Cardiac muscle cell (in vitro differentiated cells and primary cell): ENCODE measurements around the gene TP73. TPM values are rescaled to one million over a fixed set of nuclear protein-coding genes. Genes with fewer than 3 reads are reported as not detected.
A peak's percentile ranks its signal among the peaks of the same experiment; 100 is the strongest.

Source experiments
- DNase-seq, 2 donors: peaks; one replicate each; pipeline versions ENCODE4 v3.0.0 to v3.0.0-alpha.2; 2010 to 2017; ENCODE audit warnings: low read depth in 1 of 2, low spot score in 1 of 2
- H3K27ac ChIP-seq: fragments of 200-600 bp; sonication (generic); 2 replicates; pipeline ENCODE4 v1.5.1; 2016
- H3K27me3 ChIP-seq: fragments of 200-600 bp; sonication (generic); 2 replicates; pipeline ENCODE4 v1.6.0; 2016; ENCODE audit warnings: control low read depth
- H3K36me3 ChIP-seq: fragments of 200-600 bp; sonication (generic); 2 replicates; pipeline ENCODE4 v1.5.1; 2016; ENCODE audit warnings: control low read depth
- H3K4me1 ChIP-seq: fragments of 200-600 bp; sonication (generic); 2 replicates; pipeline ENCODE4 v1.8.1; 2017; ENCODE audit warnings: low read depth, mild to moderate bottlenecking, mixed run types
- H3K4me3 ChIP-seq: fragments of 200-600 bp; sonication (generic); 2 replicates; pipeline ENCODE4 v1.5.1; 2016; ENCODE audit warnings: mild to moderate bottlenecking
- H3K9me3 ChIP-seq: fragments of 200-600 bp; sonication (generic); 2 replicates; pipeline ENCODE4 v1.5.1; 2017; ENCODE audit warnings: low read depth, mild to moderate bottlenecking, control low read depth
- CTCF ChIP-seq: IDR thresholded peaks from 2 replicates; pipeline ENCODE4 v1.5.1; 2012; ENCODE audit warnings: low read depth, mild to moderate bottlenecking, low read length
- polyA plus RNA-seq: library from polyadenylated mRNA; unstranded; fragments of >200 nt; fragmentation: Nextera tagmentation; extraction: Ambion mirVana; gene quantifications from 2 replicates; pipeline ENCODE4 v1.2.1, GENCODE V29; 2016
- total RNA-seq: library from RNA; depleted of rRNA; stranded (reverse); fragments of >200 nt; gene quantifications from 2 replicates; pipeline ENCODE4 v1.2.3, GENCODE V29; 2016

Gene TP73
- total and polyA plus RNA-seq, 2 experiments from 2014 or later, result 0.87 TPM; not detected in 1

- peaks cover 5% of the 10 kb centered on the region for H3K36me3 ChIP-seq
- H3K9me3 ChIP-seq, result no peaks in the 10 kb centered on the region
- no peak overlapping the region for H3K27ac ChIP-seq
- DNase-seq, result no peak
- H3K4me1 ChIP-seq, result no peaks in the 10 kb centered on the region
- no peak for TF ChIP-seq CTCF
- H3K4me3 ChIP-seq, result no peak overlapping the region
- peaks cover 8% of the 10 kb centered on the region for H3K27me3 ChIP-seq
Measured at GRCh38 chr1:3645666-3646355, 6.5 kb upstream of the TP73 start.

GRCh38 chr1:3646596-3646995, 5.7 kb upstream of the TP73 start:
- Histone ChIP-seq H3K27me3 (peaks cover 16% of the 10 kb centered on the region), H3K4me1 (no peaks in the 10 kb centered on the region), H3K36me3 (peaks cover 5% of the 10 kb centered on the region), H3K27ac (no peak overlapping the region), H3K4me3 (no peak overlapping the region), H3K9me3 (no peaks in the 10 kb centered on the region)
- DNase-seq, result no peak
- no peak for TF ChIP-seq CTCF

GRCh38 chr1:3649342-3650247, 2.7 kb upstream of the TP73 start, which contains the start of gene WRAP73:
Gene WRAP73 (minus strand): TSS chr1:3650103. CDS start chr1:3649999, 104 bp downstream.
- Histone ChIP-seq H3K9me3 (no peaks in the 10 kb centered on the region), H3K4me1 (no peaks in the 10 kb centered on the region), H3K4me3 (peak within 1 kb of the TSS; percentile 76), H3K36me3 (peaks cover 5% of the 10 kb centered on the region), H3K27ac (no peak within 1 kb of the TSS), H3K27me3 (peaks cover 46% of the 10 kb centered on the region)
- peak; percentile 92 to 95 for DNase-seq
- TF ChIP-seq CTCF, result peak; percentile 28

- Histone ChIP-seq H3K4me1 (no peaks in the 10 kb centered on the region), H3K9me3 (no peaks in the 10 kb centered on the region), H3K36me3 (peaks cover 5% of the 10 kb centered on the region), H3K27ac (no peak overlapping the region), H3K27me3 (peaks cover 55% of the 10 kb centered on the region), H3K4me3 (peak overlapping the region; percentile 76)
- no peak for DNase-seq
- no peak for TF ChIP-seq CTCF
Measured at GRCh38 chr1:3650248-3651025, 1.9 kb upstream of the TP73 start.
